ENCODE data around the gene AP1G1.

DNA sequence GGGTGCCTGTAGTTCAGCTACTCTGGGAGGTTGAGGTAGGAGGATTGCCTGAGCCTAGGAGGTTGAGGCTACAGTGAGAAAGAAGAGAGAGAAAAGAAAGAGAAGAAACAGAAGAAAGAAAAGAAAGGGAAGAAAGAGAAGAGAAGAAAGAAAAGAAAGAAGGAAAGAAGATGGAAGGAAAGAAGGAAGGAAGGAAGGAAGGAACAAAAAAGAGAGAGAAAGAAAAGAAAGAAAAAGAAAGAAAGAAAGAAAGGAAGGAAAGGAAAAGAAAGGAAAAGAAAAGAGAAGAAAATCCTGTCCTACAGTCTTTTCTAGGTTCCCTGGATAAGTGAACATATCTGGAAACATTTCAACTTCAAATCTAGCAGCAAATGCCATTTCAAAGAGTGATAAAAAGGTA is 54.5 kb downstream of the AP1G1 start:
- TF ChIP-seq ZNF274 (IDR thresholded peaks at IDR 0.05; ENCODE audit: low read depth, low read length) (no peak), YY1 (IDR thresholded peaks at IDR 0.05; ENCODE audit: insufficient read depth, insufficient read length) (no peak), SUZ12 (IDR thresholded peaks at IDR 0.05; ENCODE audit: extremely low read depth, insufficient read depth, insufficient read length) (no peak)

Data from NT2/D1 (cell line).